ENCODE measurements around the gene SELP. TPM values are rescaled to one million over a fixed set of nuclear protein-coding genes. Genes with fewer than 3 reads are reported as not detected.

SELP gene
- total and polyA plus RNA-seq, 9 of the 15 experiments (the other 6 are each of a cell fraction or from before 2014, with no cell fraction given): not detected

- CTCF ChIA-PET (ENCODE audit: low intra/inter-chr PET ratio): no interaction called here
- Histone ChIP-seq H3K4me1 (replicated peaks in 1 of 2; ENCODE audit: control insufficient read depth in 2 of 2, insufficient read depth in 2 of 2, low read length in 2 of 2) (no peaks in the 10 kb centered on the region), H3K4me2 (ENCODE audit: insufficient read depth, low read length) (no peak overlapping the region), H4K20me1 (replicated peaks; ENCODE audit: control insufficient read depth, insufficient read depth, low read length) (no peaks in the 10 kb centered on the region), H3K79me2 (ENCODE audit: control insufficient read depth, insufficient read depth, low read length) (no peaks in the 10 kb centered on the region), H3K27ac (ENCODE audit: extremely low read depth, low read depth, low read length) (no peak overlapping the region), H3K9me3 (replicated peaks; ENCODE audit: control insufficient read depth, insufficient read depth, low read depth, low read length) (no peaks in the 10 kb centered on the region), H2AFZ (ENCODE audit: low read depth, low read length) (no peak overlapping the region), H3K9me1 (ENCODE audit: control insufficient read depth, insufficient read depth, low read length) (no peaks in the 10 kb centered on the region), H3K27me3 (ENCODE audit: control insufficient read depth in 2 of 2, insufficient read depth in 2 of 2, low read length in 2 of 2) (no peaks in the 10 kb centered on the region), H3K4me3 (no peak overlapping the region), H3K9ac (ENCODE audit: insufficient read depth in 1 of 2, low read depth in 2 of 2, low read length in 2 of 2) (no peak overlapping the region), H3K36me3 (ENCODE audit: control insufficient read depth, insufficient read depth, low read length) (no peaks in the 10 kb centered on the region)
- FAIRE-seq (no peak), DNase-seq (ENCODE audit: extremely low read depth in 1 of 4, low spot score in 3 of 4) (no peak), ATAC-seq (no peak)
- WGBS (ENCODE audit: insufficient coverage, low coverage, missing lambda C conversion rate): 5% methylated on average over 2 of the region's 2 CpGs
- intact Hi-C loops (cut with micrococcal nuclease) (no loop called here), in situ Hi-C loops (cut with MboI) (no loop called here)
- POLR2A ChIA-PET: no interaction called here
- no TSS peak for BruUV-seq (replicated peaks)
- no peak for TF ChIP-seq RBM17 (IDR thresholded peaks at IDR 0.05; ENCODE audit: borderline replicate concordance, low read depth, low read length)
- TF ChIP-seq GATAD2B (IDR thresholded peaks at IDR 0.05; ENCODE audit: borderline replicate concordance): no peak
- no peak for TF ChIP-seq UBTF (IDR thresholded peaks at IDR 0.05; ENCODE audit: borderline replicate concordance in 1 of 2, low read depth in 2 of 2, low read length in 2 of 2)
- no peak for TF ChIP-seq ZNF668 (CRISPR knock-in tag; IDR thresholded peaks at IDR 0.05)
- no peak for TF ChIP-seq ZBTB1 (CRISPR knock-in tag; IDR thresholded peaks at IDR 0.05; ENCODE audit: borderline replicate concordance, low read depth)
- TF ChIP-seq SPI1 (IDR thresholded peaks at IDR 0.05; ENCODE audit: borderline replicate concordance, low read depth, low read length): no peak
- TF ChIP-seq ATF2 (CRISPR knock-in tag; IDR thresholded peaks at IDR 0.05): no peak
- TF ChIP-seq KAT7 (CRISPR knock-in tag; IDR thresholded peaks at IDR 0.05; ENCODE audit: borderline replicate concordance): no peak
- no peak for TF ChIP-seq SRSF7 (optimal IDR thresholded peaks at IDR 0.05; ENCODE audit: low read depth, low read length)
- TF ChIP-seq NR0B1 (IDR thresholded peaks at IDR 0.05; ENCODE audit: partially characterized antibody): no peak
- TF ChIP-seq ZFP1 (CRISPR knock-in tag; IDR thresholded peaks at IDR 0.05): no peak
- TF ChIP-seq ZNF280A (IDR thresholded peaks at IDR 0.05; ENCODE audit: low read depth, partially characterized antibody): no peak
- TF ChIP-seq ZNF311 (CRISPR knock-in tag; IDR thresholded peaks at IDR 0.05): no peak
- no peak for TF ChIP-seq TAF15 (IDR thresholded peaks at IDR 0.05; ENCODE audit: low read depth, low read length)
- no peak for TF ChIP-seq HOXB6 (CRISPR knock-in tag; IDR thresholded peaks at IDR 0.05; ENCODE audit: borderline replicate concordance)
- no peak for TF ChIP-seq GTF2A2 (tag; IDR thresholded peaks at IDR 0.05)
Observed at GRCh38 chr1:169651035-169651434, 21.1 kb upstream of the SELP start.

All from K562 (cell line).